H9 (cell line): ENCODE measurements around the gene MACROD1. TPM values are rescaled to one million over a fixed set of nuclear protein-coding genes. Genes with fewer than 3 reads are reported as not detected.

Source experiments
- DNase-seq: peaks from one replicate; pipeline ENCODE4 v3.0.0-alpha.2; 2017
- H2AFZ ChIP-seq: one replicate; pipeline ENCODE4 v1.6.1; 2013; ENCODE audit warnings: mild to moderate bottlenecking, low read length, control low read depth, moderate library complexity
- H2AK5ac ChIP-seq: 2 replicates; pipeline ENCODE4 v1.6.1; 2013; ENCODE audit warnings: low read length, control low read depth, mixed read lengths; ENCODE audit not compliant: insufficient read length
- H2BK120ac ChIP-seq: one replicate; pipeline ENCODE4 v1.6.1; 2013; ENCODE audit warnings: low read depth, mild to moderate bottlenecking, low read length, control low read depth, inconsistent platforms; ENCODE audit not compliant: poor library complexity, severe bottlenecking
- H2BK12ac ChIP-seq: 2 replicates; pipeline ENCODE4 v1.6.1; 2013; ENCODE audit warnings: low read length, control low read depth, mixed read lengths, low read depth; ENCODE audit not compliant: insufficient read length
- H2BK15ac ChIP-seq: 2 replicates; pipeline ENCODE4 v1.6.1; 2013; ENCODE audit warnings: low read depth, low read length, control low read depth
- H2BK20ac ChIP-seq: one replicate; pipeline ENCODE4 v1.6.1; 2013; ENCODE audit warnings: low read depth, mild to moderate bottlenecking, low read length, control low read depth, inconsistent platforms; ENCODE audit not compliant: poor library complexity, severe bottlenecking
- H2BK5ac ChIP-seq: 2 replicates; pipeline ENCODE4 v1.6.1; 2013; ENCODE audit warnings: low read length, control low read depth, mixed read lengths; ENCODE audit not compliant: insufficient read length
- H3K14ac ChIP-seq: 2 replicates; pipeline ENCODE4 v1.6.1; 2013; ENCODE audit warnings: low read length, control low read depth; ENCODE audit not compliant: insufficient read depth
- H3K18ac ChIP-seq: 2 replicates; pipeline ENCODE4 v1.6.1; 2013; ENCODE audit warnings: low read depth, mild to moderate bottlenecking, mixed read lengths, low read length, control low read depth; ENCODE audit not compliant: insufficient read length
- H3K23ac ChIP-seq: 2 replicates; pipeline ENCODE4 v1.6.1; 2013; ENCODE audit warnings: low read length, control low read depth, mixed read lengths, low read depth; ENCODE audit not compliant: insufficient read length
- H3K23me2 ChIP-seq: 2 replicates; pipeline ENCODE4 v1.6.1; 2013; ENCODE audit warnings: low read depth, mild to moderate bottlenecking, mixed read lengths, low read length, control low read depth; ENCODE audit not compliant: insufficient read length, poor library complexity, severe bottlenecking
- H3K27ac ChIP-seq: 2 replicates; pipeline ENCODE4 v1.5.1; 2013; ENCODE audit warnings: low read length, control low read depth, mixed read lengths, low read depth; ENCODE audit not compliant: insufficient read length
- H3K27me3 ChIP-seq: 2 replicates; pipeline ENCODE4 v1.6.1; 2013; ENCODE audit warnings: low read length, control low read depth, inconsistent platforms; ENCODE audit not compliant: insufficient read depth
- H3K4ac ChIP-seq: 2 replicates; pipeline ENCODE4 v1.6.1; 2013; ENCODE audit warnings: low read depth, mild to moderate bottlenecking, control low read depth, inconsistent platforms, low read length, moderate library complexity
- H3K4me1 ChIP-seq: 2 replicates; pipeline ENCODE4 v1.6.1; 2013; ENCODE audit warnings: low read length, control low read depth, inconsistent platforms; ENCODE audit not compliant: insufficient read depth
- H3K4me2 ChIP-seq: 2 replicates; pipeline ENCODE4 v1.6.1; 2013; ENCODE audit warnings: low read length, control low read depth, mixed read lengths; ENCODE audit not compliant: insufficient read length, insufficient read depth
- H3K56ac ChIP-seq: 2 replicates; pipeline ENCODE4 v1.6.1; 2013; ENCODE audit warnings: low read depth, mild to moderate bottlenecking, mixed read lengths, low read length, control low read depth; ENCODE audit not compliant: insufficient read length
- H3K79me1 ChIP-seq: 2 replicates; pipeline ENCODE4 v1.6.1; 2013; ENCODE audit warnings: low read depth, mild to moderate bottlenecking, moderate library complexity, low read length, control low read depth, inconsistent platforms; ENCODE audit not compliant: insufficient read depth, poor library complexity, severe bottlenecking
- H3K79me2 ChIP-seq: 2 replicates; pipeline ENCODE4 v1.6.1; 2013; ENCODE audit warnings: low read length, control low read depth, inconsistent platforms; ENCODE audit not compliant: insufficient read depth
- H3K9ac ChIP-seq: 2 replicates; pipeline ENCODE4 v1.6.1; 2013; ENCODE audit warnings: low read length, control low read depth, mixed read lengths; ENCODE audit not compliant: insufficient read length; ENCODE audit errors: extremely low read depth
- H3K9me3 ChIP-seq: one replicate; pipeline ENCODE4 v1.6.1; 2013; ENCODE audit warnings: low read depth, low read length, inconsistent platforms; ENCODE audit not compliant: control insufficient read depth
- H3T11ph ChIP-seq: one replicate; pipeline ENCODE4 v1.6.1; 2013; ENCODE audit warnings: mild to moderate bottlenecking, low read length, control low read depth, inconsistent platforms
- H4K20me1 ChIP-seq: one replicate; pipeline ENCODE4 v1.6.1; 2013; ENCODE audit not compliant: control insufficient read depth, insufficient read length, insufficient read depth
- H4K5ac ChIP-seq: 2 replicates; pipeline ENCODE4 v1.6.1; 2013; ENCODE audit warnings: low read depth, mild to moderate bottlenecking, mixed read lengths, low read length, control low read depth; ENCODE audit not compliant: insufficient read length
- H4K8ac ChIP-seq: replicated peaks from 2 replicates; pipeline ENCODE4 v1.6.1; 2013; ENCODE audit warnings: low read length, control low read depth, mixed read lengths, low read depth; ENCODE audit not compliant: insufficient read length
- H4K91ac ChIP-seq: 2 replicates; pipeline ENCODE4 v1.6.1; 2013; ENCODE audit warnings: low read depth, mild to moderate bottlenecking, moderate library complexity, mixed read lengths, low read length, control low read depth; ENCODE audit not compliant: insufficient read length
- H3K27ac Mint-ChIP-seq, 3 experiments: 2 replicates in 2 of 3; 3 replicates in 1 of 3; pipeline ENCODE4 v1.8.0; 2020 to 2021; ENCODE audit warnings: mixed read lengths in 3 of 3, mild to moderate bottlenecking in 1 of 3, moderate library complexity in 1 of 3
- H3K27me3 Mint-ChIP-seq: 2 replicates; pipeline ENCODE4 v1.8.0; 2021; ENCODE audit warnings: low read depth, mild to moderate bottlenecking, moderate library complexity, mixed read lengths
- H3K36me3 Mint-ChIP-seq, 3 experiments: 2 replicates in 2 of 3; 3 replicates in 1 of 3; pipeline ENCODE4 v1.8.0; 2020 to 2021; ENCODE audit warnings: low read depth in 3 of 3, mixed read lengths in 3 of 3; ENCODE audit not compliant: insufficient read depth in 1 of 3
- H3K4me1 Mint-ChIP-seq, 2 experiments: 2 replicates each; pipeline ENCODE4 v1.8.0; 2020; ENCODE audit warnings: mixed read lengths in 2 of 2
- H3K4me3 Mint-ChIP-seq, 2 experiments: 2 replicates in 1 of 2; 3 replicates in 1 of 2; pipeline ENCODE4 v1.8.0; 2020 to 2021; ENCODE audit warnings: mild to moderate bottlenecking in 2 of 2, mixed read lengths in 2 of 2, moderate library complexity in 1 of 2
- H3K9me3 Mint-ChIP-seq, 2 experiments: 2 replicates in 1 of 2; 3 replicates in 1 of 2; pipeline ENCODE4 v1.8.0; 2020; ENCODE audit warnings: mild to moderate bottlenecking in 2 of 2, mixed read lengths in 2 of 2, moderate library complexity in 1 of 2
- WGBS: extraction: QIAGEN DNeasy Blood & Tissue Kit; methylation state at CpG from one replicate; pipeline ENCODE4 v1.1.7; 2013; ENCODE audit warnings: missing lambda C conversion rate, low lambda C conversion rate, mixed read lengths; ENCODE audit not compliant: insufficient read length; ENCODE audit errors: extremely low coverage; 5-methylcytosine and 5-hydroxymethylcytosine counted together
- total RNA-seq: library from RNA; stranded (reverse); gene quantifications from 2 replicates; pipeline ENCODE4 v1.2.1, GENCODE V29; 2021
- TF ChIP-seq, protein P1 (sequence below): fragments of 200-600 bp; sonication (generic); conservative IDR thresholded peaks from 3 replicates; pipeline ENCODE4 v1.8.0; 2021; ENCODE audit warnings: antibody characterized with exemption, mild to moderate bottlenecking

Gene MACROD1
- total RNA-seq, 1 experiment from 2014 or later: 21.2 TPM

DNA sequence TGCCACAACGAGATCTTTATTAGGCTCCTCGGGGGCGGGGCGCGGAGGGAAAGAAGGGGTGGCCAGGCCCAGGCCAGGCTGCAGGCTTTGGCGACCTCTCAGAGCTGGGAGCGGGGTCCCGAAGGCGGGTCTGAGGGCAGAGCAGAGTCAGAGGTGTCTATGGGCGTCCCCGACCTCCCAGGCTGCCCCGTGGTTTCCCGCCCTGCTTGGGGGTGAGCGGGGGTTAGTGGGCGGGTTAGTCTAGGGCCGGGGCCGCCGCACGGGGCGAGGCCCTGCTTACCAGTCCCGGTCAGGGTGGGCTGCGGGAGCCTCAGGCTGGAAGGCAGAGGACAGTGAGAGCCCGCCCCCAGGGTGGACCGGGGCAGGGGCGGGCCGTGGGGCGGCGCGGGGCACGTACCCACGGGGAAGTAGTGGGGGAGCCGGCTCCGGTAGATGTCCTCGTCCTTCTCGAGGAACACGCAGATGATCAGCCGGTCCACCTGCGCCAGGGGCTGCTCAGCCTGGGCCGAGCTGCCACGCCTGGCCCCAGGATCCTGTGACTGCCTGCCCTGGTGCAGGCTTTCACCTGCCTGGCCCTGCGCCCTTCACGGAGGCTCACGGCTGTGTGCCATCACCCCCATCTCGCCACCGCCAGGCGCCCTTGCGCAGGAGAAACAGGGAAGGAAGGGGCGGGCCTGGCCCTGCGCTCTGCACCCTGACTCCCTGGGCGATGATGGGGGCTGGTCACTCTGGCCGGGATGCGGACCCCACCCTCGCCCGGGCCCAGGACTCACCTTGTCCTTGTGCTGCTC lies 167.2 kb downstream of the MACROD1 start:
- H2AFZ ChIP-seq: no peak overlapping the region
- H3T11ph ChIP-seq: no peak overlapping the region
- H3K36me3 Mint-ChIP-seq: peaks cover 17 to 44% (median 41%) of the 10 kb centered on the region in 3 experiments
- TF ChIP-seq, protein P1, sequence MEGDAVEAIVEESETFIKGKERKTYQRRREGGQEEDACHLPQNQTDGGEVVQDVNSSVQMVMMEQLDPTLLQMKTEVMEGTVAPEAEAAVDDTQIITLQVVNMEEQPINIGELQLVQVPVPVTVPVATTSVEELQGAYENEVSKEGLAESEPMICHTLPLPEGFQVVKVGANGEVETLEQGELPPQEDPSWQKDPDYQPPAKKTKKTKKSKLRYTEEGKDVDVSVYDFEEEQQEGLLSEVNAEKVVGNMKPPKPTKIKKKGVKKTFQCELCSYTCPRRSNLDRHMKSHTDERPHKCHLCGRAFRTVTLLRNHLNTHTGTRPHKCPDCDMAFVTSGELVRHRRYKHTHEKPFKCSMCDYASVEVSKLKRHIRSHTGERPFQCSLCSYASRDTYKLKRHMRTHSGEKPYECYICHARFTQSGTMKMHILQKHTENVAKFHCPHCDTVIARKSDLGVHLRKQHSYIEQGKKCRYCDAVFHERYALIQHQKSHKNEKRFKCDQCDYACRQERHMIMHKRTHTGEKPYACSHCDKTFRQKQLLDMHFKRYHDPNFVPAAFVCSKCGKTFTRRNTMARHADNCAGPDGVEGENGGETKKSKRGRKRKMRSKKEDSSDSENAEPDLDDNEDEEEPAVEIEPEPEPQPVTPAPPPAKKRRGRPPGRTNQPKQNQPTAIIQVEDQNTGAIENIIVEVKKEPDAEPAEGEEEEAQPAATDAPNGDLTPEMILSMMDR: peak; percentile 41; the same call in 2 of the 3 replicates
- no peak overlapping the region for H3K9ac ChIP-seq
- H3K4ac ChIP-seq: no peak overlapping the region
- H2BK20ac ChIP-seq: no peak overlapping the region
- no peaks in the 10 kb centered on the region for H3K9me3 ChIP-seq
- H3K23ac ChIP-seq: no peak overlapping the region
- H2BK12ac ChIP-seq: no peak overlapping the region
- H2BK120ac ChIP-seq: no peak overlapping the region
- peak overlapping the region; percentile 54 to 72 for H3K4me3 Mint-ChIP-seq
- peak overlapping the region in 1 of 3 experiments; percentile 81; a peak in 3 of 7 replicates for H3K27ac Mint-ChIP-seq
- WGBS: no CpG with 5 or more reads among the region's 54 CpGs
- peaks cover 28% of the 10 kb centered on the region for H3K27me3 Mint-ChIP-seq
- peaks cover 11% of the 10 kb centered on the region for H3K23me2 ChIP-seq
- H3K56ac ChIP-seq: no peak overlapping the region
- no peak overlapping the region for H2BK5ac ChIP-seq
- H4K20me1 ChIP-seq: no peaks in the 10 kb centered on the region
- H3K4me1 Mint-ChIP-seq: peaks cover 7 to 13% of the 10 kb centered on the region in 2 experiments
- no peak overlapping the region for H4K91ac ChIP-seq
- peak; percentile 81 for DNase-seq
- peaks cover 3% of the 10 kb centered on the region; the same call in 1 of the 2 replicates for H3K27me3 ChIP-seq
- H3K27ac ChIP-seq: no peak overlapping the region
- H3K4me1 ChIP-seq: no peaks in the 10 kb centered on the region
- no peak overlapping the region for H4K8ac ChIP-seq
- H3K4me2 ChIP-seq: peak overlapping the region; percentile 29
- H3K9me3 Mint-ChIP-seq: no peaks in the 10 kb centered on the region
- no peaks in the 10 kb centered on the region for H3K79me1 ChIP-seq
- H3K79me2 ChIP-seq: no peaks in the 10 kb centered on the region
- H4K5ac ChIP-seq: no peak overlapping the region
- no peak overlapping the region for H2BK15ac ChIP-seq
- no peak overlapping the region for H3K18ac ChIP-seq
- no peak overlapping the region for H2AK5ac ChIP-seq
- no peak overlapping the region for H3K14ac ChIP-seq
